HEK293 (cell line): ENCODE data around the gene C1orf122.
"Not testable (repeated sequence)": the region's sequence is repeated elsewhere in the genome, so short reads cannot be mapped to it uniquely, and the experiment has no call there.

Source experiments
- CTCF ChIA-PET: fragments of 350-600 bp; formaldehyde crosslinking; extraction: SDS; loops from one replicate; lab custom pipeline; 2021; ENCODE audit warnings: antibody characterized with exemption; lab: Yijun Ruan, JAX
- POLR2A ChIA-PET: fragments of 300-600 bp; formaldehyde crosslinking; extraction: SDS; loops from one replicate; lab custom pipeline; 2020; ENCODE audit warnings: antibody characterized with exemption, inconsistent platforms; lab: Yijun Ruan, JAX
- H3K27ac ChIP-seq: fragments of 200-500 bp; sonication (Bioruptor generic); 2 replicates; pipeline ENCODE4 v1.5.1; 2014; ENCODE audit warnings: low read depth, low read length, control low read depth, inconsistent platforms; ENCODE audit errors: extremely low read depth
- H3K36me3 ChIP-seq, 2 experiments: fragments of 200-500 bp in 1 of 2; sonication (Bioruptor generic) in 1 of 2; 1 replicate in 1 of 2; 2 replicates in 1 of 2; pipeline ENCODE4 v1.5.1; 2014 to 2017; ENCODE audit warnings: inconsistent platforms in 2 of 2, low read length in 2 of 2; ENCODE audit not compliant: control insufficient read depth in 2 of 2, insufficient read depth in 1 of 2
- H3K4me1 ChIP-seq: fragments of 200-500 bp; sonication (Bioruptor generic); 2 replicates; pipeline ENCODE4 v1.5.1; 2014; ENCODE audit warnings: mild to moderate bottlenecking, low read length, inconsistent platforms; ENCODE audit not compliant: control insufficient read depth, insufficient read depth
- H3K4me3 ChIP-seq: 2 replicates; pipeline ENCODE4 v1.5.1; 2011; ENCODE audit warnings: low read depth, mild to moderate bottlenecking, control low read depth, low read length, moderate library complexity
- H3K9me3 ChIP-seq: fragments of 200-500 bp; sonication (Bioruptor generic); 2 replicates; pipeline ENCODE4 v1.5.1; 2014; ENCODE audit warnings: low read depth, low read length, inconsistent platforms; ENCODE audit not compliant: control insufficient read depth, insufficient read depth
- EGR2 ChIP-seq: fragments of 450-650 bp; formaldehyde crosslinking; IDR thresholded peaks from 2 replicates; pipeline ENCODE4 v1.5.1; 2016; ENCODE audit warnings: low read depth, missing biosample characterization, missing genetic modification characterization
- KLF7 ChIP-seq: fragments of 450-650 bp; formaldehyde crosslinking; IDR thresholded peaks from 2 replicates; pipeline ENCODE4 v1.5.1; 2016; ENCODE audit warnings: missing biosample characterization, missing genetic modification characterization, borderline replicate concordance
- PATZ1 ChIP-seq: fragments of 450-650 bp; formaldehyde crosslinking; IDR thresholded peaks from 2 replicates; pipeline ENCODE4 v1.5.1; 2016; ENCODE audit warnings: missing biosample characterization, missing genetic modification characterization
- REST ChIP-seq: fragments of 450-650 bp; formaldehyde crosslinking; IDR thresholded peaks from 2 replicates; pipeline ENCODE4 v1.5.1; 2016; ENCODE audit warnings: missing biosample characterization, missing genetic modification characterization
- SCRT1 ChIP-seq: fragments of 450-650 bp; formaldehyde crosslinking; IDR thresholded peaks from 2 replicates; pipeline ENCODE4 v1.5.1; 2016; ENCODE audit warnings: missing biosample characterization, missing genetic modification characterization, borderline replicate concordance
- SCRT2 ChIP-seq: fragments of 450-650 bp; formaldehyde crosslinking; IDR thresholded peaks from 2 replicates; pipeline ENCODE4 v1.5.1; 2016; ENCODE audit warnings: missing biosample characterization, missing genetic modification characterization
- ZBTB17 ChIP-seq: fragments of 450-650 bp; formaldehyde crosslinking; IDR thresholded peaks from 2 replicates; pipeline ENCODE4 v1.5.1; 2016; ENCODE audit warnings: missing biosample characterization, missing genetic modification characterization
- ZBTB49 ChIP-seq: fragments of 450-650 bp; formaldehyde crosslinking; IDR thresholded peaks from 2 replicates; pipeline ENCODE4 v1.5.1; 2016; ENCODE audit warnings: missing biosample characterization, missing genetic modification characterization, low read depth
- ZFHX2 ChIP-seq: fragments of 450-650 bp; formaldehyde crosslinking; conservative IDR thresholded peaks from 2 replicates; pipeline ENCODE4 v1.5.1; 2016; ENCODE audit warnings: missing biosample characterization, missing genetic modification characterization
- ZNF248 ChIP-seq: fragments of 450-650 bp; formaldehyde crosslinking; IDR thresholded peaks from 2 replicates; pipeline ENCODE4 v1.5.1; 2017; ENCODE audit warnings: missing biosample characterization, missing genetic modification characterization
- ZNF423 ChIP-seq: fragments of 450-650 bp; formaldehyde crosslinking; IDR thresholded peaks from 2 replicates; pipeline ENCODE4 v1.5.1; 2016; ENCODE audit warnings: missing biosample characterization, missing genetic modification characterization
- ZNF510 ChIP-seq: fragments of 450-650 bp; formaldehyde crosslinking; IDR thresholded peaks from 2 replicates; pipeline ENCODE4 v1.5.1; 2018; ENCODE audit warnings: mild to moderate bottlenecking, missing genetic modification characterization, missing biosample characterization; ENCODE audit not compliant: insufficient replicate concordance
- ZNF529 ChIP-seq: fragments of 450-650 bp; formaldehyde crosslinking; IDR thresholded peaks from 2 replicates; pipeline ENCODE4 v1.5.1; 2017; ENCODE audit warnings: missing genetic modification characterization, missing biosample characterization; ENCODE audit not compliant: insufficient replicate concordance
- ZNF561 ChIP-seq: fragments of 450-650 bp; IDR thresholded peaks from 2 replicates; pipeline ENCODE4 v1.5.1; 2018; ENCODE audit warnings: missing biosample characterization, missing genetic modification characterization, borderline replicate concordance
- ZNF76 ChIP-seq: fragments of 450-650 bp; formaldehyde crosslinking; IDR thresholded peaks from 2 replicates; pipeline ENCODE4; 2016; ENCODE audit warnings: low read depth, missing biosample characterization, missing genetic modification characterization, borderline replicate concordance

Gene C1orf122

GRCh38 chr1:37767488-37767887 is 40.1 kb upstream of the C1orf122 start:
- Histone ChIP-seq H3K27ac (no peak overlapping the region), H3K9me3 (no peaks in the 10 kb centered on the region), H3K4me1 (no peaks in the 10 kb centered on the region), H3K4me3 (no peak overlapping the region), H3K36me3 (no peaks in the 10 kb centered on the region)
- CTCF ChIA-PET: no interaction called here
- POLR2A ChIA-PET: no interaction called here
- TF ChIP-seq REST (tag by site-specific recombination) (peak; percentile 41), ZNF76 (tag by site-specific recombination) (no peak)

GRCh38 chr1:37771440-37771839 is 36.1 kb upstream of the C1orf122 start:
- H3K27ac ChIP-seq, H3K9me3 ChIP-seq, H3K4me3 ChIP-seq, POLR2A ChIA-PET, H3K4me1 ChIP-seq, H3K36me3 ChIP-seq: not testable (repeated sequence)
- peak; percentile 84 for TF ChIP-seq SCRT2
- peak; percentile 86 for TF ChIP-seq SCRT1 (tag by site-specific recombination)
- CTCF ChIA-PET: interaction anchor here (0.6 to 0.8 kb wide), 2 partner anchors 57 to 168 kb away, joined by 3 to 4 read pairs; no protein-coding TSS in a partner anchor

GRCh38 chr1:37776946-37777516 is 30.6 kb upstream of the C1orf122 start:
- ChIA-PET CTCF (interaction anchor here (0.6 kb wide), 1 partner anchor 11 kb away, joined by 4 read pairs; no protein-coding TSS in a partner anchor), POLR2A (no interaction called here)
- Histone ChIP-seq H3K36me3 (no peaks in the 10 kb centered on the region), H3K4me1 (no peaks in the 10 kb centered on the region), H3K9me3 (no peaks in the 10 kb centered on the region), H3K4me3 (no peak overlapping the region), H3K27ac (no peak overlapping the region)
- no peak for TF ChIP-seq ZNF248 (tag by site-specific recombination)
- TF ChIP-seq ZFHX2: peak; percentile 49
- peak; percentile 57; the same call in 1 of the 2 replicates for TF ChIP-seq EGR2
- no peak for TF ChIP-seq ZNF561 (tag by site-specific recombination)
- TF ChIP-seq PATZ1 (tag by site-specific recombination): no peak

GRCh38 chr1:37778654-37779053 is 28.9 kb upstream of the C1orf122 start:
- Histone ChIP-seq H3K4me1 (no peaks in the 10 kb centered on the region), H3K36me3 (no peaks in the 10 kb centered on the region), H3K27ac (no peak overlapping the region), H3K9me3 (no peaks in the 10 kb centered on the region), H3K4me3 (no peak overlapping the region)
- ChIA-PET CTCF (no interaction called here), POLR2A (no interaction called here)
- no peak for TF ChIP-seq ZNF423
- no peak for TF ChIP-seq ZNF529 (tag by site-specific recombination)
- no peak for TF ChIP-seq PATZ1 (tag by site-specific recombination)
- TF ChIP-seq KLF7 (tag by site-specific recombination): no peak
- TF ChIP-seq ZNF510 (tag by site-specific recombination): no peak
- TF ChIP-seq ZBTB17 (tag by site-specific recombination): no peak
- TF ChIP-seq ZBTB49 (tag by site-specific recombination): no peak
